ENCODE measurements around the gene TSPAN18.

The TSPAN18 gene

DNA sequence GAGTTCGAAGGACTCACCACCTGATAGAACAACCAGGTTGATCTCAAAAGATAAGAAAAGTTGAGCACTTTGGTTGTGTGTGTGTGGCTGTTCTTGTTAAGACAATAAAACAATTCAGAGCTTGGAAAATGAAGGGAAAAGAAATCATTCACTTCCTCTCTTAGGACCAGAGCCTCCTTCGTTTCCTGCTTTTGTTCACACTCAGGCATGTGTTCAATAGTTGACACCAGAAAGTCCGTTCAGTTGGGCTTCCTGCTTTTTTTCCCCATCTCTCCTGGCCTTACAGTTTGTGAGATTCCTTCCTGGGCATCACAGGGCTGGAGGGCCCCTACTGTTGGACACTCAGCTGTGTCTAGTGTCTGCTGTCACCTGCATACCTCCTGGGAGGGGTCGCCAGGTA lies 48.0 kb downstream of the TSPAN18 start:
- Histone ChIP-seq H3K9me2 (replicated peaks; ENCODE audit: low read depth, low read length) (no peaks in the 10 kb centered on the region), H3F3A (ENCODE audit: low read depth) (no peaks in the 10 kb centered on the region), H3K4me2 (ENCODE audit: low read depth, low read length, poor library complexity, severe bottlenecking) (no peak overlapping the region), H3K4me1 (ENCODE audit: insufficient read depth, low read length, poor library complexity, severe bottlenecking) (peaks cover 9% of the 10 kb centered on the region), H2AFZ (ENCODE audit: low read length) (no peak overlapping the region), H3K27me3 (ENCODE audit: insufficient read depth, low read length, poor library complexity, severe bottlenecking) (no peaks in the 10 kb centered on the region), H3K9ac (ENCODE audit: low read depth, low read length, poor library complexity, severe bottlenecking) (no peak overlapping the region), H4K20me1 (ENCODE audit: insufficient read depth, low read length, poor library complexity, severe bottlenecking) (no peaks in the 10 kb centered on the region), H3K36me3 (ENCODE audit: insufficient read depth, low read length) (no peaks in the 10 kb centered on the region), H3K4me3 (ENCODE audit: low read length, poor library complexity, severe bottlenecking) (no peak overlapping the region), H3K79me2 (ENCODE audit: insufficient read depth, low read length) (no peaks in the 10 kb centered on the region), H3K9me3 (ENCODE audit: insufficient read depth, low read depth, low read length) (no peaks in the 10 kb centered on the region)
- TF ChIP-seq, protein P1, sequence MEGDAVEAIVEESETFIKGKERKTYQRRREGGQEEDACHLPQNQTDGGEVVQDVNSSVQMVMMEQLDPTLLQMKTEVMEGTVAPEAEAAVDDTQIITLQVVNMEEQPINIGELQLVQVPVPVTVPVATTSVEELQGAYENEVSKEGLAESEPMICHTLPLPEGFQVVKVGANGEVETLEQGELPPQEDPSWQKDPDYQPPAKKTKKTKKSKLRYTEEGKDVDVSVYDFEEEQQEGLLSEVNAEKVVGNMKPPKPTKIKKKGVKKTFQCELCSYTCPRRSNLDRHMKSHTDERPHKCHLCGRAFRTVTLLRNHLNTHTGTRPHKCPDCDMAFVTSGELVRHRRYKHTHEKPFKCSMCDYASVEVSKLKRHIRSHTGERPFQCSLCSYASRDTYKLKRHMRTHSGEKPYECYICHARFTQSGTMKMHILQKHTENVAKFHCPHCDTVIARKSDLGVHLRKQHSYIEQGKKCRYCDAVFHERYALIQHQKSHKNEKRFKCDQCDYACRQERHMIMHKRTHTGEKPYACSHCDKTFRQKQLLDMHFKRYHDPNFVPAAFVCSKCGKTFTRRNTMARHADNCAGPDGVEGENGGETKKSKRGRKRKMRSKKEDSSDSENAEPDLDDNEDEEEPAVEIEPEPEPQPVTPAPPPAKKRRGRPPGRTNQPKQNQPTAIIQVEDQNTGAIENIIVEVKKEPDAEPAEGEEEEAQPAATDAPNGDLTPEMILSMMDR (conservative IDR thresholded peaks at IDR 0.05; ENCODE audit: low read length), result no peak
- TF ChIP-seq EZH2phosphoT487 (IDR thresholded peaks at IDR 0.05; ENCODE audit: borderline replicate concordance), result no peak

DNA sequence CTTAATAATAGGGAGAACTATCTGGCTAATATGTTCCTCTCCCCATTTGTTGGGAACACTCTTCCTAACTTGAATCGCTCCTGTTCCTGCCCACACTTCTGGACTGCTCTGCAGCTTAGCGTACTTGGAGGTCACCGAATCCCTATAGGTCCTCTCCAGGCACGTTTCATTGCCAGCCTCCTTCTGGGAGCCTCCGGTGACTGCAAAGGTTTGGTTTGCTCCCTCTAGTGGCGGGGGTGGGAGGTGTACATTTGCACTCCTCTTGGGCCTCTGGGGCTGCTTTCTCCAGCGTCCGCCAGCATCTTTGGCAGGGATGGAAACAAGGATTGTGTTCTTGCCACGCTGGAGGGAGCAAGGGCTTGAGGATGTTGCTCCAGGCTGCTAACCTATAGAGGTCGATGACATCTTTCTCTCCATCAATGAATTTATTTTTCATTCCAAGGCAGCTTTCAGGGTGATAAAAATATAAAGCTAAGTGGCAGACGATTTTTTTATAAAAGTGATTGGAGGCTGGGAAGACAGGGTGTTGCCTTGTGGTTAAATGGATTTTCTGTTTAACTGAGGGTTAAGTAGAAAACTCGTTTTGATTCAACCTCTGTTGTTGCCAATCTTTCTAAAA lies 48.7 kb downstream of the TSPAN18 start:
- no peaks in the 10 kb centered on the region for H3F3A ChIP-seq (ENCODE audit: low read depth)
- H4K20me1 ChIP-seq (ENCODE audit: insufficient read depth, low read length, poor library complexity, severe bottlenecking), result no peaks in the 10 kb centered on the region
- H3K4me3 ChIP-seq (ENCODE audit: low read length, poor library complexity, severe bottlenecking), result no peak overlapping the region
- no peaks in the 10 kb centered on the region for H3K9me3 ChIP-seq (ENCODE audit: insufficient read depth, low read depth, low read length)
- TF ChIP-seq EZH2phosphoT487 (IDR thresholded peaks at IDR 0.05; ENCODE audit: borderline replicate concordance), result no peak
- TF ChIP-seq, protein P1 (conservative IDR thresholded peaks at IDR 0.05; ENCODE audit: low read length), result peak; percentile 91
- H3K4me1 ChIP-seq (ENCODE audit: insufficient read depth, low read length, poor library complexity, severe bottlenecking), result peaks cover 9% of the 10 kb centered on the region
- H3K27me3 ChIP-seq (ENCODE audit: insufficient read depth, low read length, poor library complexity, severe bottlenecking), result no peaks in the 10 kb centered on the region
- H3K9me2 ChIP-seq (replicated peaks; ENCODE audit: low read depth, low read length), result no peaks in the 10 kb centered on the region
- no peak overlapping the region for H2AFZ ChIP-seq (ENCODE audit: low read length)
- H3K79me2 ChIP-seq (ENCODE audit: insufficient read depth, low read length), result no peaks in the 10 kb centered on the region
- H3K36me3 ChIP-seq (ENCODE audit: insufficient read depth, low read length), result no peaks in the 10 kb centered on the region
- H3K4me2 ChIP-seq (ENCODE audit: low read depth, low read length, poor library complexity, severe bottlenecking), result no peak overlapping the region
- no peak overlapping the region for H3K9ac ChIP-seq (ENCODE audit: low read depth, low read length, poor library complexity, severe bottlenecking)

- H3K36me3 ChIP-seq (ENCODE audit: insufficient read depth, low read length), result no peaks in the 10 kb centered on the region
- peaks cover 9% of the 10 kb centered on the region for H3K4me1 ChIP-seq (ENCODE audit: insufficient read depth, low read length, poor library complexity, severe bottlenecking)
- H2AFZ ChIP-seq (ENCODE audit: low read length), result no peak overlapping the region
- no peak overlapping the region for H3K9ac ChIP-seq (ENCODE audit: low read depth, low read length, poor library complexity, severe bottlenecking)
- H3K79me2 ChIP-seq (ENCODE audit: insufficient read depth, low read length), result no peaks in the 10 kb centered on the region
- H3K9me3 ChIP-seq (ENCODE audit: insufficient read depth, low read depth, low read length), result no peaks in the 10 kb centered on the region
- H3F3A ChIP-seq (ENCODE audit: low read depth), result no peaks in the 10 kb centered on the region
- H3K9me2 ChIP-seq (replicated peaks; ENCODE audit: low read depth, low read length), result no peaks in the 10 kb centered on the region
- no peak overlapping the region for H3K4me2 ChIP-seq (ENCODE audit: low read depth, low read length, poor library complexity, severe bottlenecking)
- H3K27me3 ChIP-seq (ENCODE audit: insufficient read depth, low read length, poor library complexity, severe bottlenecking), result no peaks in the 10 kb centered on the region
- no peaks in the 10 kb centered on the region for H4K20me1 ChIP-seq (ENCODE audit: insufficient read depth, low read length, poor library complexity, severe bottlenecking)
- TF ChIP-seq, protein P1 (conservative IDR thresholded peaks at IDR 0.05; ENCODE audit: low read length), result no peak
- TF ChIP-seq EZH2phosphoT487 (IDR thresholded peaks at IDR 0.05; ENCODE audit: borderline replicate concordance), result no peak
- H3K4me3 ChIP-seq (ENCODE audit: low read length, poor library complexity, severe bottlenecking), result no peak overlapping the region
Observed at GRCh38 chr11:44775985-44776446, 49.3 kb downstream of the TSPAN18 start.
